HEK293T (cell line): ENCODE results near the gene CADM1.

Experiments
- CTCF ChIA-PET: fragments of 350-600 bp; formaldehyde crosslinking; extraction: SDS; loops from one replicate; lab custom pipeline; 2021; ENCODE audit warnings: antibody characterized with exemption, inconsistent platforms; lab: Yijun Ruan, JAX
- POLR2A ChIA-PET: fragments of 350-600 bp; formaldehyde crosslinking; extraction: SDS; loops from one replicate; lab custom pipeline; 2020; ENCODE audit warnings: antibody characterized with exemption, inconsistent platforms; lab: Yijun Ruan, JAX
- DNase-seq: peaks from one replicate; pipeline ENCODE4 v3.0.0; 2012; ENCODE audit warnings: mixed read lengths; ENCODE audit errors: extremely low spot score
- ARNT ChIP-seq: fragments of 450-650 bp; IDR thresholded peaks from 2 replicates; pipeline ENCODE4 v1.6.1; 2017; ENCODE audit warnings: mild to moderate bottlenecking
- BHLHE40 ChIP-seq: fragments of 450-650 bp; IDR thresholded peaks from 2 replicates; pipeline ENCODE4 v1.6.1; 2016; ENCODE audit warnings: mild to moderate bottlenecking, moderate library complexity, borderline replicate concordance
- CTBP1 ChIP-seq: fragments of 450-650 bp; IDR thresholded peaks from 2 replicates; pipeline ENCODE4 v1.6.1; 2016; ENCODE audit warnings: borderline replicate concordance
- ELF4 ChIP-seq: fragments of 450-650 bp; IDR thresholded peaks from 2 replicates; pipeline ENCODE4 v1.6.1; 2017; ENCODE audit warnings: antibody characterized with exemption
- FOXA1 ChIP-seq: fragments of 450-650 bp; IDR thresholded peaks from 2 replicates; pipeline ENCODE4 v1.6.1; 2016; ENCODE audit warnings: mild to moderate bottlenecking
- FOXK2 ChIP-seq: fragments of 450-650 bp; IDR thresholded peaks from 2 replicates; pipeline ENCODE4 v1.6.1; 2016; ENCODE audit warnings: mild to moderate bottlenecking
- FOXM1 ChIP-seq: fragments of 450-650 bp; IDR thresholded peaks from 2 replicates; pipeline ENCODE4 v1.6.1; 2017; ENCODE audit warnings: mild to moderate bottlenecking, borderline replicate concordance
- HDGF ChIP-seq: fragments of 450-650 bp; IDR thresholded peaks from 2 replicates; pipeline ENCODE4 v1.6.1; 2017; ENCODE audit warnings: antibody characterized with exemption, borderline replicate concordance
- L3MBTL2 ChIP-seq: fragments of 450-650 bp; conservative IDR thresholded peaks from 2 replicates; pipeline ENCODE4 v1.6.1; 2016; ENCODE audit warnings: mild to moderate bottlenecking
- LEF1 ChIP-seq: fragments of 450-650 bp; IDR thresholded peaks from 2 replicates; pipeline ENCODE4 v1.6.1; 2017; ENCODE audit warnings: mild to moderate bottlenecking, borderline replicate concordance
- NFRKB ChIP-seq: fragments of 450-650 bp; IDR thresholded peaks from 2 replicates; pipeline ENCODE4 v1.6.1; 2016; ENCODE audit warnings: mild to moderate bottlenecking, moderate library complexity
- PKNOX1 ChIP-seq: fragments of 450-650 bp; IDR thresholded peaks from 2 replicates; pipeline ENCODE4 v1.6.1; 2016
- SP1 ChIP-seq: fragments of 450-650 bp; IDR thresholded peaks from 2 replicates; pipeline ENCODE4 v1.6.1; 2017
- SUZ12 ChIP-seq: fragments of 450-650 bp; IDR thresholded peaks from 2 replicates; pipeline ENCODE4 v1.6.1; 2016; ENCODE audit warnings: mild to moderate bottlenecking
- TARDBP ChIP-seq: fragments of 450-650 bp; IDR thresholded peaks from 2 replicates; pipeline ENCODE4 v1.6.1; 2016
- ZNF384 ChIP-seq: fragments of 450-650 bp; IDR thresholded peaks from 2 replicates; pipeline ENCODE4 v1.6.1; 2016

CADM1 gene

DNA sequence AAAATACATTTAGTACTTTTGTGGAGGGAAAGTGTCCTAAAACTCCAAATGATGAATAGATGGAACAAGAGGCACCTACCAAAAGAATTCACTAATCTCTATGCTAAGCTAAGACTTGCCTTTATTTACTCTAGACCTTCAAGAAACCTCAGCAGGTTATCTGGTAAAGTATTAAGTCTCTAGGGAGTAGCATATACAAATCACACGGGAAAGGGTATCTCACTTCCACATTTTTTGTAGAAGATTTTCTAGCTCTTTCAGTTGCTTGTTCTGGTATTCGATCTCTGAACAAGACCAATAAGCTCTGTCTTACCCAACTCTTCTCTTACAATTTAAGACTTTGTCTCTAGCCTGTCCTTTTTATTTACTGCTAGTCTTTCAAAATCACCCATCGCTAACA lies 18.1 kb upstream of the CADM1 start:
- no peak for TF ChIP-seq ELF4
- TF ChIP-seq FOXK2, result no peak
- no peak for TF ChIP-seq TARDBP
- no peak for TF ChIP-seq CTBP1
- no peak for TF ChIP-seq ARNT
- TF ChIP-seq ZNF384, result no peak
- no peak for TF ChIP-seq NFRKB
- TF ChIP-seq HDGF, result no peak
- TF ChIP-seq FOXM1, result no peak
- CTCF ChIA-PET, result interaction anchor here (0.6 to 1.5 kb wide), 2 partner anchors 17 to 157 kb away, joined by 3 to 5 read pairs; no protein-coding TSS in a partner anchor
- POLR2A ChIA-PET, result no interaction called here
- no peak for DNase-seq

DNA sequence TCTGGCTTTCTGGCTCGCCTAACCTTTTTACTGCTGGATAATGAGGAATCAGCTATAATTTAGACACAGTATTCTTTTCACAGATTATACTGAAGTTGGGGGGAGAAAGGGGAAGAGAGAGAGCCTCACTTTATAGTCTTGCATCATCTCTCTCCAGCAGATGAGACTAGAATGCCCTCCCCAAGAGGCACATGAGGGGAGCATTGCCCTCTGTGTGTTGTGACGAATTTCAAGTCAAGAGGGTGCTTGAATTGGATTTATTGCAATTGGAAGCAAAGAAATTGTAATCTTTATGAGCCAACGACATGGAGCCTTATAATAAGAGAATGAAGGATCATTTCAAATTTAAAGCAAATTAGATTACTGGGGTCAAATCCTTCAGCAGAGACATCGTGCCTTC lies 17.6 kb upstream of the CADM1 start:
- POLR2A ChIA-PET, result no interaction called here

GRCh38 chr11:115518983-115519628 lies 14.9 kb upstream of the CADM1 start:
- ChIA-PET CTCF (interaction anchor here (1.2 kb wide), 1 partner anchor 11 kb away, joined by 4 read pairs; no protein-coding TSS in a partner anchor), POLR2A (no interaction called here)
- DNase-seq, result no peak
- no peak for TF ChIP-seq BHLHE40
- no peak for TF ChIP-seq FOXK2
- no peak for TF ChIP-seq ZNF384
- TF ChIP-seq NFRKB, result no peak
- no peak for TF ChIP-seq SUZ12
- TF ChIP-seq TARDBP, result no peak
- TF ChIP-seq ARNT, result no peak
- TF ChIP-seq LEF1, result no peak
- no peak for TF ChIP-seq CTBP1
- TF ChIP-seq ELF4, result no peak
- TF ChIP-seq SP1, result no peak
- TF ChIP-seq L3MBTL2, result no peak
- no peak for TF ChIP-seq PKNOX1
- TF ChIP-seq FOXA1, result no peak
- TF ChIP-seq FOXM1, result no peak
- TF ChIP-seq HDGF, result no peak

More for the DNA sequence above, 17.6 kb upstream of the CADM1 start:
- CTCF ChIA-PET, result interaction anchor here (0.6 to 1.5 kb wide), 3 partner anchors 16 to 631 kb away, joined by 3 to 5 read pairs (median 3); no protein-coding TSS in a partner anchor
- no peak for DNase-seq
- TF ChIP-seq FOXM1 (no peak), LEF1 (no peak), ELF4 (no peak), FOXK2 (no peak)

- POLR2A ChIA-PET, result no interaction called here
- DNase-seq, result no peak
- TF ChIP-seq HDGF (no peak), PKNOX1 (no peak), SUZ12 (no peak), ARNT (no peak), SP1 (no peak)
- CTCF ChIA-PET, result no interaction called here
These were observed 11.6 kb upstream of the CADM1 start for GRCh38 chr11:115515647-115516395.

DNA sequence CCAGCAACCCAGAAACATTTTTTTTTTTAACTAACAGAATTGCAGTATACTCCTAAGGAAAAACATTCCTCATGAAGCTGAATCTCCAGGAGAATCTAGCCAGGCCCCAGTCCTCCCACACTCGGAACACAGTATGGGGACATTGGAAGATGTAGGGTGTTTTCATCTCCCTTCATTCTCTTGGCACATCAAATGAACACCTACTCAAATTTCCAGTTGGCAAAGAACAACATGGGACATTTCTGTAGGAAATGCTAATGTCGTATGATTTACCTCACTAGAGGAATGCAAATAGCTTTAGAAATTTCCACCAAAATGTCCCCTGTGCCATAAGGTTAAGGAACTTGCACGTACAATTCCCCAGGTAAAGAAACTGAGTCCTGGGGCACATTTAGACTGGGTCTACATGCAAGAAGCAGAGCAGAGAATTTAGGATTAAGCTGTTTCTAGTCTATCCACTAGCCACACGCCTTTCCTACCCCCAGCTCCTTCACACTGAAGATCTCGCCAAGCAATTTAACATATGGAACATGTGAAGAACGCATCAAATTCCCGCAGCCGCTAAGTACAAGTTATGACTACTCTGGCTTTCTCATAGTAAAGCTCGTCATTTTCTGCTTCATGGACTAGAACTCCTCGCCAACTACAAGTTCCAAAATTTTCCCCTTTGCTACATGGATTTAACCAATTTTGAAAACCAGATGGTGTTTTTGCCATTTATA lies 2.9 kb upstream of the CADM1 start:
- no peak for DNase-seq
- ChIA-PET CTCF (interaction anchor here (0.7 to 1.3 kb wide), 2 partner anchors 117 to 174 kb away, joined by 6 to 8 read pairs; no protein-coding TSS in a partner anchor), POLR2A (no interaction called here)
- TF ChIP-seq L3MBTL2, result no peak
- TF ChIP-seq FOXA1, result no peak
- TF ChIP-seq NFRKB, result no peak
- TF ChIP-seq ZNF384, result no peak
- TF ChIP-seq FOXK2, result no peak
- TF ChIP-seq SUZ12, result no peak
- no peak for TF ChIP-seq CTBP1
- TF ChIP-seq LEF1, result no peak
- TF ChIP-seq SP1, result no peak
- TF ChIP-seq TARDBP, result no peak
- TF ChIP-seq ELF4, result no peak
- TF ChIP-seq ARNT, result no peak
- no peak for TF ChIP-seq PKNOX1
- no peak for TF ChIP-seq FOXM1
- no peak for TF ChIP-seq BHLHE40
- TF ChIP-seq HDGF, result no peak
